Islet precursor cell (in vitro differentiated cells): Measurements from ENCODE around the gene HIVEP3.

Source experiments
- DNase-seq: peaks from one replicate; pipeline ENCODE4 v3.0.0-alpha.2; 2018

Gene HIVEP3

GRCh38 chr1:41868241-41868998 is 50.3 kb downstream of the HIVEP3 start:
- DNase-seq: no peak

GRCh38 chr1:41866285-41866684 is 52.4 kb downstream of the HIVEP3 start:
- DNase-seq: no peak

GRCh38 chr1:41864471-41865040 is 54.2 kb downstream of the HIVEP3 start:
- DNase-seq: peak; percentile 66

GRCh38 chr1:41863718-41864117 is 55.0 kb downstream of the HIVEP3 start:
- DNase-seq: peak; percentile 28

- DNase-seq: peak; percentile 96
Observed at GRCh38 chr1:41862384-41863221, 56.1 kb downstream of the HIVEP3 start.

GRCh38 chr1:41861535-41862383 is 57.0 kb downstream of the HIVEP3 start:
- DNase-seq: peak; percentile 71

- no peak for DNase-seq
Observed at GRCh38 chr1:41860771-41861170, 58.0 kb downstream of the HIVEP3 start.

GRCh38 chr1:41860214-41860613 is 58.5 kb downstream of the HIVEP3 start:
- no peak for DNase-seq

GRCh38 chr1:41859686-41860085 is 59.0 kb downstream of the HIVEP3 start:
- no peak for DNase-seq

- DNase-seq: no peak
Observed at GRCh38 chr1:41856944-41857285, 61.8 kb downstream of the HIVEP3 start.

GRCh38 chr1:41856151-41856943 is 62.4 kb downstream of the HIVEP3 start:
- DNase-seq: no peak

- no peak for DNase-seq
Observed at GRCh38 chr1:41855713-41856112, 63.0 kb downstream of the HIVEP3 start.

- DNase-seq: no peak
Observed at GRCh38 chr1:41853907-41854306, 64.8 kb downstream of the HIVEP3 start.

GRCh38 chr1:41852091-41852490 is 66.6 kb downstream of the HIVEP3 start:
- DNase-seq: no peak

GRCh38 chr1:41851589-41851988 is 67.1 kb downstream of the HIVEP3 start:
- peak; percentile 88 for DNase-seq

GRCh38 chr1:41850029-41850428 is 68.7 kb downstream of the HIVEP3 start:
- DNase-seq: no peak

GRCh38 chr1:41849211-41849759 is 69.4 kb downstream of the HIVEP3 start:
- DNase-seq: no peak

GRCh38 chr1:41848216-41848952 is 70.3 kb downstream of the HIVEP3 start:
- no peak for DNase-seq

- no peak for DNase-seq
Observed at GRCh38 chr1:41847733-41848132, 71.0 kb downstream of the HIVEP3 start.

GRCh38 chr1:41846625-41847405 is 71.9 kb downstream of the HIVEP3 start:
- no peak for DNase-seq
